Measurements from ENCODE around the gene MPI. TPM values are rescaled to one million over a fixed set of nuclear protein-coding genes. Genes with fewer than 3 reads are reported as not detected.
"Not testable (repeated sequence)": the region's sequence is repeated elsewhere in the genome, so short reads cannot be mapped to it uniquely, and the experiment has no call there.

MPI gene
- total RNA-seq, 1 experiment from 2014 or later, result 48.5 TPM

GRCh38 chr15:74933573-74933972 is 43.7 kb downstream of the MPI start:
- DNase-seq (ENCODE audit: low spot score), result no peak

GRCh38 chr15:74935193-74935592 is 45.4 kb downstream of the MPI start:
- not testable (repeated sequence) for DNase-seq (ENCODE audit: low spot score)

GRCh38 chr15:74937272-74937589 is 47.4 kb downstream of the MPI start:
- no peak for DNase-seq (ENCODE audit: low spot score)

GRCh38 chr15:74937590-74938371 is 47.9 kb downstream of the MPI start, which contains the start of gene COX5A:
Gene COX5A (minus strand): TSS chr15:74938073. CDS start chr15:74938014, 59 bp downstream.
- DNase-seq (ENCODE audit: low spot score), result peak; percentile 91

GRCh38 chr15:74950078-74950908 is 60.5 kb downstream of the MPI start:
- peak; percentile 63 for DNase-seq (ENCODE audit: low spot score)

- no peak for DNase-seq (ENCODE audit: low spot score)
Measured at GRCh38 chr15:74951006-74951405, 61.2 kb downstream of the MPI start.

Other genes starting within 250 kb of the MPI start
- 5.8 and 7.1 TPM in 2 replicates for gene EDC3, start 194.0 kb upstream of the MPI start, total RNA-seq (2014; rRNA removed; shearing (Covaris generic))
- gene CYP1A1, start 164.5 kb upstream of the MPI start, total RNA-seq (2014; rRNA removed; shearing (Covaris generic)), result 0.17 and 0.22 TPM in 2 replicates
- gene CYP1A2, start 141.2 kb upstream of the MPI start, total RNA-seq (2014; rRNA removed; shearing (Covaris generic)), result not detected in 2 replicates
- gene CSK, start 108.0 kb upstream of the MPI start, total RNA-seq (2014; rRNA removed; shearing (Covaris generic)), result 28.3 and 29.8 TPM in 2 replicates
- gene LMAN1L, start 77.2 kb upstream of the MPI start, total RNA-seq (2014; rRNA removed; shearing (Covaris generic)), result not detected in 2 replicates
- not detected in 2 replicates for gene CPLX3, start 63.4 kb upstream of the MPI start, total RNA-seq (2014; rRNA removed; shearing (Covaris generic))
- 35.9 and 40.1 TPM in 2 replicates for gene ULK3, start 46.9 kb upstream of the MPI start, total RNA-seq (2014; rRNA removed; shearing (Covaris generic))
- 36.1 and 39.7 TPM in 2 replicates for gene SCAMP2, start 16.7 kb upstream of the MPI start, total RNA-seq (2014; rRNA removed; shearing (Covaris generic))
- 26.6 and 28.6 TPM in 2 replicates for gene FAM219B, start 16.8 kb downstream of the MPI start, total RNA-seq (2014; rRNA removed; shearing (Covaris generic))
- 124 and 129 TPM in 2 replicates for gene COX5A, start 48.0 kb downstream of the MPI start, total RNA-seq (2014; rRNA removed; shearing (Covaris generic))
- 1.1 and 1.5 TPM in 2 replicates for gene RPP25, start 66.7 kb downstream of the MPI start, total RNA-seq (2014; rRNA removed; shearing (Covaris generic))
- 4.7 and 5.9 TPM in 2 replicates for gene SCAMP5, start 105.5 kb downstream of the MPI start, total RNA-seq (2014; rRNA removed; shearing (Covaris generic))
- 16.1 and 19.1 TPM in 2 replicates for gene PPCDC, start 133.5 kb downstream of the MPI start, total RNA-seq (2014; rRNA removed; shearing (Covaris generic))